Measurements from ENCODE around the gene DGKZ. TPM values are rescaled to one million over a fixed set of nuclear protein-coding genes. Genes with fewer than 3 reads are reported as not detected.

Gene DGKZ
- total and polyA plus RNA-seq, 2 experiments from 2014 or later = 45.1 to 170 TPM

- TF ChIP-seq ZNF462 (CRISPR knock-in tag; IDR thresholded peaks at IDR 0.05) (peak; percentile 77; the same call in 1 of the 2 replicates), REST (IDR thresholded peaks at IDR 0.05; ENCODE audit: unreplicated experiment) (peak; percentile 98), STAT1 (IDR thresholded peaks at IDR 0.05; ENCODE audit: unreplicated experiment) (no peak), JUNB (IDR thresholded peaks at IDR 0.05; ENCODE audit: unreplicated experiment) (no peak)
- TF ChIP-seq, protein P1, sequence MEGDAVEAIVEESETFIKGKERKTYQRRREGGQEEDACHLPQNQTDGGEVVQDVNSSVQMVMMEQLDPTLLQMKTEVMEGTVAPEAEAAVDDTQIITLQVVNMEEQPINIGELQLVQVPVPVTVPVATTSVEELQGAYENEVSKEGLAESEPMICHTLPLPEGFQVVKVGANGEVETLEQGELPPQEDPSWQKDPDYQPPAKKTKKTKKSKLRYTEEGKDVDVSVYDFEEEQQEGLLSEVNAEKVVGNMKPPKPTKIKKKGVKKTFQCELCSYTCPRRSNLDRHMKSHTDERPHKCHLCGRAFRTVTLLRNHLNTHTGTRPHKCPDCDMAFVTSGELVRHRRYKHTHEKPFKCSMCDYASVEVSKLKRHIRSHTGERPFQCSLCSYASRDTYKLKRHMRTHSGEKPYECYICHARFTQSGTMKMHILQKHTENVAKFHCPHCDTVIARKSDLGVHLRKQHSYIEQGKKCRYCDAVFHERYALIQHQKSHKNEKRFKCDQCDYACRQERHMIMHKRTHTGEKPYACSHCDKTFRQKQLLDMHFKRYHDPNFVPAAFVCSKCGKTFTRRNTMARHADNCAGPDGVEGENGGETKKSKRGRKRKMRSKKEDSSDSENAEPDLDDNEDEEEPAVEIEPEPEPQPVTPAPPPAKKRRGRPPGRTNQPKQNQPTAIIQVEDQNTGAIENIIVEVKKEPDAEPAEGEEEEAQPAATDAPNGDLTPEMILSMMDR (conservative IDR thresholded peaks at IDR 0.05; ENCODE audit: low read depth in 2 of 2) = no peak
Measured at GRCh38 chr11:46392421-46393230, 45.4 kb downstream of the DGKZ start (continued).

Measured in GM23338 (cell line).